ENCODE measurements around the gene NT5DC2.

DNA sequence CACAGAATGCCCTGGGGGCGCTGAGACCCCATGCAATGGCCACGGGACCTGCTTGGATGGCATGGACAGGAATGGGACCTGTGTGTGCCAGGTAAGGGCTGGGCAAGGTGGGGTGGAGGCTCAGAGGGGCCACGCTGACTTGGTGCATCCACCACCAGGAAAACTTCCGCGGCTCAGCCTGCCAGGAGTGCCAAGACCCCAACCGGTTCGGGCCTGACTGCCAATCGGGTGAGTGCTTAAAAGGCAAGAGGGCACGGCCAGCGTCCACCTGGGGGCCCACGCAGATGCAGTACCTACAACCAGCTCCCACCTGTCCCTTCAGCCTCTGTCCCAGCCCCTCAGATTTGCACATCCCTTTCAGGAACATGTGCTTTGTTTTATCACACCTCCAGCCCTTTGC, 31.7 kb downstream of the NT5DC2 start:
- TF ChIP-seq, protein P1, sequence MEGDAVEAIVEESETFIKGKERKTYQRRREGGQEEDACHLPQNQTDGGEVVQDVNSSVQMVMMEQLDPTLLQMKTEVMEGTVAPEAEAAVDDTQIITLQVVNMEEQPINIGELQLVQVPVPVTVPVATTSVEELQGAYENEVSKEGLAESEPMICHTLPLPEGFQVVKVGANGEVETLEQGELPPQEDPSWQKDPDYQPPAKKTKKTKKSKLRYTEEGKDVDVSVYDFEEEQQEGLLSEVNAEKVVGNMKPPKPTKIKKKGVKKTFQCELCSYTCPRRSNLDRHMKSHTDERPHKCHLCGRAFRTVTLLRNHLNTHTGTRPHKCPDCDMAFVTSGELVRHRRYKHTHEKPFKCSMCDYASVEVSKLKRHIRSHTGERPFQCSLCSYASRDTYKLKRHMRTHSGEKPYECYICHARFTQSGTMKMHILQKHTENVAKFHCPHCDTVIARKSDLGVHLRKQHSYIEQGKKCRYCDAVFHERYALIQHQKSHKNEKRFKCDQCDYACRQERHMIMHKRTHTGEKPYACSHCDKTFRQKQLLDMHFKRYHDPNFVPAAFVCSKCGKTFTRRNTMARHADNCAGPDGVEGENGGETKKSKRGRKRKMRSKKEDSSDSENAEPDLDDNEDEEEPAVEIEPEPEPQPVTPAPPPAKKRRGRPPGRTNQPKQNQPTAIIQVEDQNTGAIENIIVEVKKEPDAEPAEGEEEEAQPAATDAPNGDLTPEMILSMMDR (conservative IDR thresholded peaks at IDR 0.05), result no peak
- TF ChIP-seq EZH2 (IDR thresholded peaks at IDR 0.05; ENCODE audit: low read depth), result no peak

Measured in PC-9 (cell line).